ENCODE results near the gene EPHA4.

EPHA4 gene

GRCh38 chr2:221572219-221572820 is at the start of gene EPHA4:
Gene EPHA4, minus strand, starts transcription at chr2:221572304. Its CDS starts 56 bp downstream, at chr2:221572248.
- peak; percentile 72 to 99 (median 89) for DNase-seq
- intact Hi-C loops (cut with DNase I): loop anchor here (2.0 to 5.0 kb wide), 2 partner anchors 395 to 1836 kb away; no protein-coding TSS in a partner anchor

- no peak for DNase-seq
- intact Hi-C loops (cut with DNase I): no loop called here
These were observed 45.9 kb upstream of the EPHA4 start for GRCh38 chr2:221618007-221618406.

- intact Hi-C loops (cut with DNase I): no loop called here
- DNase-seq: no peak
These were observed 44.5 kb upstream of the EPHA4 start for GRCh38 chr2:221616561-221616960.

- no peak for DNase-seq
- intact Hi-C loops (cut with DNase I): no loop called here
These were observed 42.2 kb upstream of the EPHA4 start for GRCh38 chr2:221614274-221614673.

- no peak for DNase-seq
These were observed 40.7 kb upstream of the EPHA4 start for GRCh38 chr2:221612800-221613199.

GRCh38 chr2:221612161-221612560 is 40.1 kb upstream of the EPHA4 start:
- intact Hi-C loops (cut with DNase I): no loop called here
- no peak for DNase-seq

More at GRCh38 chr2:221612800-221613199, 40.7 kb upstream of the EPHA4 start:
- intact Hi-C loops (cut with DNase I): no loop called here

- intact Hi-C loops (cut with DNase I): no loop called here
- DNase-seq: no peak
These were observed 38.6 kb upstream of the EPHA4 start for GRCh38 chr2:221610675-221611074.

GRCh38 chr2:221610255-221610654 is 38.2 kb upstream of the EPHA4 start:
- no peak for DNase-seq
- intact Hi-C loops (cut with DNase I): no loop called here

- intact Hi-C loops (cut with DNase I): no loop called here
- DNase-seq: no peak
These were observed 36.3 kb upstream of the EPHA4 start for GRCh38 chr2:221608442-221608841.

- peak in 3 of 10 donors; percentile 22 to 87 (median 36) for DNase-seq
- intact Hi-C loops (cut with DNase I): no loop called here
These were observed 34.3 kb upstream of the EPHA4 start for GRCh38 chr2:221606424-221606823.

GRCh38 chr2:221605751-221606240 is 33.7 kb upstream of the EPHA4 start:
- intact Hi-C loops (cut with DNase I): no loop called here
- DNase-seq: no peak

- intact Hi-C loops (cut with DNase I): no loop called here
- DNase-seq: peak in 6 of 10 donors; percentile 20 to 92 (median 40)
These were observed 30.8 kb upstream of the EPHA4 start for GRCh38 chr2:221602938-221603337.

GRCh38 chr2:221601376-221601775 is 29.3 kb upstream of the EPHA4 start:
- DNase-seq: no peak
- intact Hi-C loops (cut with DNase I): no loop called here

GRCh38 chr2:221600388-221600787 is 28.3 kb upstream of the EPHA4 start:
- DNase-seq: peak in 6 of 10 donors; percentile 44 to 94 (median 62)
- intact Hi-C loops (cut with DNase I): no loop called here

GRCh38 chr2:221596192-221596591 is 24.1 kb upstream of the EPHA4 start:
- DNase-seq: no peak
- intact Hi-C loops (cut with DNase I): no loop called here

- intact Hi-C loops (cut with DNase I): no loop called here
- DNase-seq: no peak
These were observed 18.8 kb upstream of the EPHA4 start for GRCh38 chr2:221590861-221591365.

- no peak for DNase-seq
- intact Hi-C loops (cut with DNase I): no loop called here
These were observed 17.6 kb upstream of the EPHA4 start for GRCh38 chr2:221589696-221590095.

GRCh38 chr2:221588306-221588985 is 16.3 kb upstream of the EPHA4 start:
- intact Hi-C loops (cut with DNase I): no loop called here
- DNase-seq: no peak

GRCh38 chr2:221581986-221582385 is 9.9 kb upstream of the EPHA4 start:
- intact Hi-C loops (cut with DNase I): no loop called here
- no peak for DNase-seq

- no peak for DNase-seq
These were observed 2.1 kb upstream of the EPHA4 start for GRCh38 chr2:221574231-221574570.

GRCh38 chr2:221573430-221574230 is 1.5 kb upstream of the EPHA4 start:
- intact Hi-C loops (cut with DNase I): loop anchor here (1.0 to 5.0 kb wide), 3 partner anchors 394 to 1837 kb away; no protein-coding TSS in a partner anchor
- peak; percentile 79 to 97 (median 90) for DNase-seq

More at GRCh38 chr2:221574231-221574570, 2.1 kb upstream of the EPHA4 start:
- intact Hi-C loops (cut with DNase I): loop anchor here (5.0 kb wide), 1 partner anchor 393 kb away; no protein-coding TSS in a partner anchor
